Endothelial cell of umbilical vein (primary cell): ENCODE results near the gene CPEB1. TPM values are rescaled to one million over a fixed set of nuclear protein-coding genes. Genes with fewer than 3 reads are reported as not detected.
"Not testable (repeated sequence)": the region's sequence is repeated elsewhere in the genome, so short reads cannot be mapped to it uniquely, and the experiment has no call there.

ENCODE experiments used
- BruUV-seq: library from RNA; stranded (reverse); fragments of 400-500 nt; replicated peaks from 2 replicates; lab custom pipeline; 2021; lab: Mats Ljungman, UMichigan
- CTCF ChIA-PET: fragments of 300-600, 350-600 bp; sonication (Branson Sonifier 250); formaldehyde crosslinking; loops from one replicate; lab custom pipeline; 2021; ENCODE audit warnings: antibody characterized with exemption, inconsistent platforms; lab: Charles Lee
- POLR2A ChIA-PET: fragments of 300-600, 350-600 bp; sonication (Branson Sonifier 250); formaldehyde crosslinking; loops from one replicate; lab custom pipeline; 2021; ENCODE audit warnings: antibody characterized with exemption, inconsistent platforms; lab: Charles Lee
- DNase-seq: peaks from one replicate; pipeline ENCODE4 v3.0.0-alpha.2; 2011; ENCODE audit warnings: low read depth, low spot score
- FAIRE-seq: peaks from 2 replicates; lab custom pipeline; 2011; peaks lifted over from hg19 to GRCh38; lab: Jason Lieb, UNC
- H2AFZ ChIP-seq: 2 replicates; pipeline ENCODE4 v1.6.0; 2012; ENCODE audit warnings: low read depth, low read length, control low read depth, inconsistent platforms
- H3K27ac ChIP-seq: 2 replicates; pipeline ENCODE4 v1.5.1; 2011; ENCODE audit warnings: low read depth, mild to moderate bottlenecking, control low read depth, low read length, moderate library complexity; ENCODE audit not compliant: insufficient read depth
- H3K27me3 ChIP-seq, 2 experiments: 2 replicates each; pipeline versions ENCODE4 v1.6.0 to v1.6.1; 2011; ENCODE audit warnings: low read length in 2 of 2, mixed read lengths in 1 of 2; ENCODE audit not compliant: control insufficient read depth in 2 of 2, insufficient read depth in 2 of 2
- H3K36me3 ChIP-seq, 2 experiments: 2 replicates in 1 of 2; 3 replicates in 1 of 2; pipeline ENCODE4 v1.5.1; 2011; ENCODE audit warnings: low read length in 2 of 2, mild to moderate bottlenecking in 1 of 2, moderate library complexity in 1 of 2; ENCODE audit not compliant: control insufficient read depth in 2 of 2, insufficient read depth in 2 of 2; ENCODE audit errors: extremely low read depth in 1 of 2
- H3K4me1 ChIP-seq: 3 replicates; pipeline ENCODE4 v1.5.1; 2011; ENCODE audit warnings: mild to moderate bottlenecking, low read length; ENCODE audit not compliant: control insufficient read depth, insufficient read depth; ENCODE audit errors: extremely low read depth
- H3K4me2 ChIP-seq: 2 replicates; pipeline ENCODE4 v1.6.1; 2011; ENCODE audit warnings: low read length, control low read depth, mixed read lengths; ENCODE audit not compliant: insufficient read depth
- H3K4me3 ChIP-seq, 3 experiments: fragments of 200-600 bp in 1 of 3; sonication (generic), shearing (Covaris generic) in 1 of 3; replicated peaks in 1 of 3; 2 replicates each; pipeline ENCODE4 v1.5.1; 2011 to 2016; ENCODE audit warnings: control low read depth in 3 of 3, low read length in 3 of 3, mild to moderate bottlenecking in 2 of 3, inconsistent platforms in 1 of 3, low read depth in 1 of 3, moderate library complexity in 1 of 3; ENCODE audit not compliant: insufficient read depth in 1 of 3
- H3K79me2 ChIP-seq: 2 replicates; pipeline ENCODE4 v1.6.0; 2012; ENCODE audit warnings: low read length, inconsistent platforms; ENCODE audit not compliant: control insufficient read depth, insufficient read depth
- H3K9ac ChIP-seq: replicated peaks from 2 replicates; pipeline ENCODE3; 2011; ENCODE audit warnings: low read length, control low read depth; ENCODE audit not compliant: insufficient read depth; ENCODE audit errors: extremely low read depth
- H3K9me1 ChIP-seq: replicated peaks from 3 replicates; pipeline ENCODE4 v1.6.0; 2011; ENCODE audit warnings: mild to moderate bottlenecking, low read length; ENCODE audit not compliant: control insufficient read depth, insufficient read depth; ENCODE audit errors: extremely low read depth
- H3K9me3 ChIP-seq: replicated peaks from 2 replicates; pipeline ENCODE4 v1.5.1; 2012; ENCODE audit warnings: low read length, inconsistent platforms; ENCODE audit not compliant: control insufficient read depth, insufficient read depth
- H4K20me1 ChIP-seq: replicated peaks from 2 replicates; pipeline ENCODE3; 2011; ENCODE audit warnings: mild to moderate bottlenecking, low read length; ENCODE audit not compliant: control insufficient read depth, insufficient read depth; ENCODE audit errors: extremely low read depth
- dilution Hi-C: fragments of 300-500 bp; cut with MboI; formaldehyde crosslinking; loops from one replicate; pipeline ENCODE4 v1.15.0; 2019; ENCODE audit warnings: low sequenced_read_pairs; ENCODE audit not compliant: extremely low pct_ligation_motif_present
- intact Hi-C: fragments of 100-400 bp; cut with micrococcal nuclease; formaldehyde crosslinking; loops from one replicate; pipeline ENCODE4 v1.10.0; 2022
- polyA plus RNA-seq, 4 experiments: library from polyadenylated mRNA; depleted of rRNA in 3 of 4; stranded (reverse) in 3 of 4; unstranded in 1 of 4; fragments of >200 nt; gene quantifications; 2 replicates each; pipeline versions ENCODE4 v1.2.1 to v1.2.3, GENCODE V29; 2011 to 2012; ENCODE audit warnings: missing spikeins in 1 of 4
- total RNA-seq: library from RNA; stranded (reverse); gene quantifications from 2 replicates; pipeline ENCODE4 v1.2.3, GENCODE V29; 2021

CPEB1 gene
- total and polyA plus RNA-seq, 2 donors (not counting 3 experiments of a cell fraction or from before 2014, with no cell fraction given) = not detected

- H4K20me1 ChIP-seq, H3K4me2 ChIP-seq, H3K4me1 ChIP-seq, DNase-seq, CTCF ChIA-PET, BruUV-seq, H3K27me3 ChIP-seq, H2AFZ ChIP-seq, dilution Hi-C loops, H3K9me1 ChIP-seq, intact Hi-C loops, H3K36me3 ChIP-seq, H3K4me3 ChIP-seq, H3K9me3 ChIP-seq, FAIRE-seq, H3K9ac ChIP-seq, POLR2A ChIA-PET, H3K27ac ChIP-seq, H3K79me2 ChIP-seq: not testable (repeated sequence)
Observed at GRCh38 chr15:82504074-82504473, 143.1 kb downstream of the CPEB1 start.

- BruUV-seq, CTCF ChIA-PET: not testable (repeated sequence)
Observed at GRCh38 chr15:82502700-82503339, 144.3 kb downstream of the CPEB1 start.

DNA sequence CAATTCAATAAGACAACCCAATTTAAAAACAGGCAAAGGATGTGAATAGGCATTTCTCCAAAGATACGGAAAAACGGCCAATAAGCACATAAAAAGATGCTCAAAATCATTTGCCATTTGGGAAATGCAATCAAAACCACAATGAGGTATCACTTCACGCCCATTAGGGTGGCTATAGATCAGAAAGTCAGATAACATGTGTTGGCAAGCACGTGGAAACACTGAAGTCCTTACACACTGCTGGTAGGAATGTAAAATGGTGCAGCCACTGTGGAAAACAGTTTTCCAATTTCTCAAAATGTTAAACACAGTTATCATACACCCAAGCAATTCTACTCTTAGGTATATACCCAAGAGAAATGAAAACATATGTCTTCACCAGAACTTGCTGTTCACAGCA lies 146.4 kb downstream of the CPEB1 start:
- H3K9me3 ChIP-seq, H4K20me1 ChIP-seq, BruUV-seq, H3K9me1 ChIP-seq, DNase-seq, H3K4me2 ChIP-seq, H3K4me1 ChIP-seq, POLR2A ChIA-PET, intact Hi-C loops, H3K4me3 ChIP-seq, H3K36me3 ChIP-seq, dilution Hi-C loops, H3K27me3 ChIP-seq, H3K79me2 ChIP-seq, H2AFZ ChIP-seq, H3K9ac ChIP-seq, FAIRE-seq, H3K27ac ChIP-seq, CTCF ChIA-PET: not testable (repeated sequence)

More at GRCh38 chr15:82502700-82503339, 144.3 kb downstream of the CPEB1 start:
- H3K9me1 ChIP-seq, H3K27ac ChIP-seq, H3K36me3 ChIP-seq, H2AFZ ChIP-seq, H4K20me1 ChIP-seq, intact Hi-C loops, H3K4me2 ChIP-seq, H3K9me3 ChIP-seq, DNase-seq, H3K79me2 ChIP-seq, FAIRE-seq, dilution Hi-C loops, H3K9ac ChIP-seq, H3K4me3 ChIP-seq, H3K27me3 ChIP-seq, H3K4me1 ChIP-seq, POLR2A ChIA-PET: not testable (repeated sequence)

- FAIRE-seq, H3K36me3 ChIP-seq, H3K9me1 ChIP-seq, CTCF ChIA-PET, H2AFZ ChIP-seq, H3K4me3 ChIP-seq, POLR2A ChIA-PET, DNase-seq, H3K9me3 ChIP-seq, dilution Hi-C loops, H3K4me1 ChIP-seq, BruUV-seq, H3K27ac ChIP-seq, H3K4me2 ChIP-seq, H4K20me1 ChIP-seq, H3K9ac ChIP-seq, H3K27me3 ChIP-seq, H3K79me2 ChIP-seq, intact Hi-C loops: not testable (repeated sequence)
Observed at GRCh38 chr15:82497978-82498377, 149.2 kb downstream of the CPEB1 start.
